NCI-H1436 treated with DMSO at 0.1 percent for 48 hours (cell line): ENCODE results near the gene PRIM2.
"Not testable (repeated sequence)": the region's sequence is repeated elsewhere in the genome, so short reads cannot be mapped to it uniquely, and the experiment has no call there.

ENCODE experiments used
- DNase-seq: peaks from one replicate; lab custom pipeline; 2025; lab: John Stamatoyannopoulos, UW

PRIM2 gene

GRCh38 chr6:57445790-57446468, 128.5 kb downstream of the PRIM2 start:
- not testable (repeated sequence) for DNase-seq

GRCh38 chr6:57449496-57450066, 132.2 kb downstream of the PRIM2 start:
- DNase-seq, result not testable (repeated sequence)

DNA sequence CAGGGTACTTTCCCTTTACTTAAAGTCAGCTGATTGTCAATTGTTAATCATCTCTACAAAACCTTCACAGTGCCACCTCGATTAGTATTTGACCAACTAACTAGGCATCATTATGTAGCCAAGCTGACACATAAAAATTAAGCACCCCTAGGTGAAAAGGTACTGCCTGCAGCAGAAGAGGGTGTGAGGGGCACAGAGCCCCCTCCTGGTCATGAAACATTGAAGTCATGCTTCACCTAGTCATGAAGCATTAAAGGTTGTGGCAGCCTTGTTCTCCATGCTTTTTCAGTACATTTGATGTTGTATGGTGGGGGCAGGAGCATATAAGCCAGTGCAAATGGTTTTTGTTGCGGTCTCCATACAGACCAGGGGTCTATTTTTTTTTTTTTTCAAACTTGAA, 142.4 kb downstream of the PRIM2 start:
- DNase-seq, result not testable (repeated sequence)

- not testable (repeated sequence) for DNase-seq
Measured at GRCh38 chr6:57461022-57461421, 143.6 kb downstream of the PRIM2 start.

GRCh38 chr6:57463809-57464208, 146.4 kb downstream of the PRIM2 start:
- DNase-seq, result not testable (repeated sequence)

GRCh38 chr6:57465968-57466367, 148.5 kb downstream of the PRIM2 start:
- DNase-seq, result not testable (repeated sequence)

DNA sequence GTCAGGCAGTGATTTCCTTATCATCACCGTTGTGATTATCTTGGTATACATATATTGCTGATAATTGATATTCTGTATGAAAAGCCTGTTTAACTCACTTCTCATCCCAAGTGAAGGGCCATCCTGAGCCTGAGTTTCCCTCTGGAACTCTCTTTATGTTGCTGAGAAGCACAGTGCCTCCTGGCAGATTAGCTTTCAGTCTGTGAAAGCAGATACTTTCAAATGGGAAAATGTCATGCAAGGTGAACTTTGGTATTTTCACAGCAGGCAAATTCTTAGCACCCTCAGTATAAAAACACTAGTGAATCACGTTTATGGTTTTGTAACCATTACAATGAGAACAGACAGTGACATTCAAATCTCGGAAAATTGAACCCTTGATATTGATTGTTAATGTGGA, 151.6 kb downstream of the PRIM2 start:
- no peak for DNase-seq

DNA sequence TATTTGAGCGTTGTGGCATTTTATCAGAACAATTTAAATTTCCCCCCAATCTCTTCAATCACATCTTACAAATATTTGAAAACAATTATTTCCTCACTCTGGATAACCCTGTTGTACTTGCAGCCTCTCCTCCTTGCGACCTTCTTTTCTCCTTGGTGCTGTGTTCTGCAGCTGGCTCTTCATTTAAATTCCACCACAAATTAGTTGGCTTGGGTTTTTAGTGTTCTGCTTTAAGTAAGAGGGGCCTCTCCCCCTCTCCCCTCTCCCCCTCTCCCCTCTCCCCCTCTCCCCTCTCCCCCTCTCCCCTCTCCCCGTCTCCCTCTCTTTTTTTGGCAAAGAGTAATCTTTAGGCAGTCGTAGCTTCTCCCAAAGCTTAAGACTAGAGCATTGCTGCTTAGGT, 152.7 kb downstream of the PRIM2 start:
- DNase-seq, result not testable (repeated sequence)

DNA sequence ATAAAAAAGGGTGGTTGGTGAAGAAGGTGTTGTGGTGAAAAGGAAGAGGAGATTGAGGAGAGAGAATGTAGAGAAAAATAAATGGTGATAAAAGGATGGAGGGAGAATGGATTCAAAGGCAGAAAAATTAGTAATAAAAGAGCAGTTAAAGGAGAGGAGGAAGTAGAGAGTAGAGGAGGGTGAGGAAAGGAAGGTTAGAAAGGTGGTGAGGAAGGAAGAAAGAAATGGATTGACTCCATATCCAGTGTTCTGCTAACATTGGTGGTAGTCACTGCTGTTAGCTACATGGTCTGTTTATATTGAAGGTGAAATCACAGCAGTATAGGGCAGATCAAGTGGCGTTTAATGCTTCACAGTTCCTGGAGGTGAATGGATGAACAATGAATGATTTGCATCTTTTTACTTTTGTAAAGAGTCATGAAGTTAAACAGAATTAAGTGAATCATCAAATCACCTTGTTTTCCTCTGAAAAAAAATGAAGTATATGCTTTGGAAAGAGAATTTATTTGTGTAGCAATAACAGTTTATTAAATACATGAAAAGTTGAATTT, 154.0 kb downstream of the PRIM2 start:
- DNase-seq, result not testable (repeated sequence)

DNA sequence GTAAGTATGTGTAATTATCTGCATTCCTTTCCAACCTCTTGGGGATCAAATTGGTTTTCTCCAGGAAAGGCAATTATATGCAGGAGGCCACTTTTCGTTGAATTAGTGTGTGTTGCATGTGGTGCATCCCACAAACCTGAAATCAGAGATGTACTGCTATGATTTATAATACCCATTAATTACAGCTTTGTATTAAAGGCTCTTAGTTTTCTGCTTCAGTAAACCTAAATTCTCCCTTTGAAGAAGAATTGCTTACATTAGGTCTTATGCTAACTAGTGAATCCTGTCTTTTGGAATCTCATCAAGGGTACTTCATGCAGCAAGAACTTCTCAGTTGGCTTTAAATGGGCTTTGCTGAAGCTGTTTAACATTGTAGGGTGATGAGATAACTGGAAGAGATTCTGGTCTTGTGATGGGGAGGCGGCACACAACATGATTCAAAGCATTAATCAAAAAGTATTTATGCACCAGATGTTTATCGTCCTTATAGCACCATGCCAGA, 155.5 kb downstream of the PRIM2 start:
- not testable (repeated sequence) for DNase-seq

GRCh38 chr6:57474862-57475475, 157.5 kb downstream of the PRIM2 start:
- not testable (repeated sequence) for DNase-seq

DNA sequence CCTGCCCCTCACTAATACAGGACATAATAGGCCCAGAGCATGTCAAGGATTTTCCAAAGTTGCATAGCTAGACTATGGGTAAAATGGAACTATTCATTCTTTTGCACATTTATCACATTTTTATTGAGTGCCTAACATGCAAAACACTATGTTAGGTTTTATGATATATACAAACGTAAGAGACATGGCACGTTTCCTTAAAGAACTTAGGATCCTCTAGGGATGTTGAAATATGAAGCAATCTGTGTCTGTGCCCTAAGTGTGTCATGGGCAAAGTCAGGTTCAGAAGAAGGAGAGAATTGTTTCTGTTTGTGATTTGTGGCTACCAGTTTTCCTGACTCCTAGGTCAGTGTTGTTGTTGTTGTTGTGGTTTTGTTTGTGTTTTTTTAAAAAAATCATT, 158.2 kb downstream of the PRIM2 start:
- DNase-seq, result not testable (repeated sequence)

DNA sequence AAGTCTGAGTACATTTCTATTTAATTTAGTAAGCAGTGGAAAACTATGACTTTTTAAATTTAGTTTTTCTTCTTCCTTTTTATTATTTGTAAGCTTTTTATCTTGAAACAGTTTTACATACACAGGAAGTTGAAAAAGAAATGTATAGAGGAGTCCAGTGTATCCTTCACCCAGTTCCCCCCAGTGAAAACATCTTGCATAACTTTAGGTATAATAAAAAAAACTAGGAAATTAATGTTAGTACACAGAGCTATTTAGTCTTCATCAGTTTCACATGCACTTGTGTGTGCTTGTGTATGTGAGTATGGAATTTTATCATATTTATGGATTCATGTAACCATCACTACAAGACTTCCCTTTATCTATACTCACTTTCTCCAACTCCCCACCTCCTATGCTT, 162.8 kb downstream of the PRIM2 start:
- DNase-seq, result not testable (repeated sequence)

DNA sequence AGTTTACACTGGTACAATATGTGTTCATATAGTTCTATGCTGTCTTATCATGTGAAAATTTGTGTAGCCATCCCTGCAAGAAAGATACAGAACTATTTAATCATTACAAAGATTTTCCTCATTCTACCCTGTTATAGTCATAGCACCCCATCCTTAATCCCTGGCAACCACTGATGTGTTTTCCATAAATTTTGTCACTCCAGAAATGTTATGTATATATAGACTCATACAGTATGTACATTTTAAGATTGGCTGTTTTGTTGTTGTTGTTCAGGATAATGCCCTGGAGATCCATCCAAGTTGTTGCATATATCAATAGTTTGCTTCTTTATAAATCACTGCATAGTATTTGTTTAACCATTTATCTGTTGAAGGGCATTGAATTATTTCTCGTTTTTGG, 163.7 kb downstream of the PRIM2 start:
- not testable (repeated sequence) for DNase-seq

GRCh38 chr6:57482471-57482870, 165.0 kb downstream of the PRIM2 start:
- DNase-seq, result not testable (repeated sequence)

- DNase-seq, result not testable (repeated sequence)
Measured at GRCh38 chr6:57486494-57487081, 169.2 kb downstream of the PRIM2 start.

DNA sequence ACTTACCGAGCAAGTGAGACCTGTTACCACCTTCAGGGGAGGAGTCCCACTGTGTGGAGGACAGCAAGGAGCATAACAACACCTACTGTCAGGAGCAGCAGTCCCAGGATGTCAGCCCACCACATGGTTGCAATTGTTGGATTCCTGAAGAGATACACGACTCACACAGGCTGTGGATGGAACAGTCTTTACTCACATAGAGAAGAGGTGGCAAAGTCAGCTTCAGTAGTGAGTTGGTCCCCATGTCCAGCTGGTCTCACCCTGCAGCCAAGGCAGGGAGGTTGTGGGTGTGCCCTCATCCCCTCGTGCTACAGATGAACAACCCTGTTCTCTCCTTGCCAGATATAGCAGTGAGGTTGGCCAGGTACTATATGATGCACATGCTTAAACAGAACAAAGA, 171.1 kb downstream of the PRIM2 start:
- DNase-seq, result not testable (repeated sequence)

GRCh38 chr6:57489887-57490286, 172.5 kb downstream of the PRIM2 start:
- DNase-seq, result not testable (repeated sequence)

- DNase-seq, result not testable (repeated sequence)
Measured at GRCh38 chr6:57491795-57492194, 174.4 kb downstream of the PRIM2 start.

DNA sequence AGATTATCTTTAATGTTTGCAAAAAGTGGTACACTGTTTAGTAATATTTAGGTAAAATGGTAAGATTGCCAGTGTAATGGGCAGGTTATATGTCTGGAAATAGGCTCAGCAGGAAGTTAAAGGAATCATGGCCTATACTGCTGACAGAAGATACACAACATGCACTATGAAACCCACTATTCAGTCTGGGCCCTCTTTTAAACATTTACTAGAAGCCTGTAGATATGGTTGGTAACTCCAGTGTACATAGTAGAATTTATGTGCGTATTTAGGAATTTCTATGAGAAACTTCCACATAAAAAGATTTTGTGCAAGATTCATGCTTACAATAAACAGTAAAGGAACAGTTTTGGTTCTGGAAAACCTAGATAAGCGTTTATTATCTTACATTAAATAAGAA, 178.8 kb downstream of the PRIM2 start:
- DNase-seq, result not testable (repeated sequence)

GRCh38 chr6:57500368-57501021, 183.1 kb downstream of the PRIM2 start:
- DNase-seq, result not testable (repeated sequence)

- DNase-seq, result not testable (repeated sequence)
Measured at GRCh38 chr6:57502387-57502786, 185.0 kb downstream of the PRIM2 start.
